GM18507 (cell line): Measurements from ENCODE around the gene MAP6.
A peak's percentile ranks its signal among the peaks of the same experiment; 100 is the strongest.
"Not testable (repeated sequence)": the region's sequence is repeated elsewhere in the genome, so short reads cannot be mapped to it uniquely, and the experiment has no call there.

Source experiments
- DNase-seq: peaks from one replicate; pipeline ENCODE4 v3.0.0; 2011; ENCODE audit warnings: low read depth; ENCODE audit not compliant: insufficient read length; ENCODE audit errors: extremely low spot score
- FAIRE-seq: peaks from 2 replicates; lab custom pipeline; 2011; peaks lifted over from hg19 to GRCh38; lab: Jason Lieb, UNC

MAP6 gene

DNA sequence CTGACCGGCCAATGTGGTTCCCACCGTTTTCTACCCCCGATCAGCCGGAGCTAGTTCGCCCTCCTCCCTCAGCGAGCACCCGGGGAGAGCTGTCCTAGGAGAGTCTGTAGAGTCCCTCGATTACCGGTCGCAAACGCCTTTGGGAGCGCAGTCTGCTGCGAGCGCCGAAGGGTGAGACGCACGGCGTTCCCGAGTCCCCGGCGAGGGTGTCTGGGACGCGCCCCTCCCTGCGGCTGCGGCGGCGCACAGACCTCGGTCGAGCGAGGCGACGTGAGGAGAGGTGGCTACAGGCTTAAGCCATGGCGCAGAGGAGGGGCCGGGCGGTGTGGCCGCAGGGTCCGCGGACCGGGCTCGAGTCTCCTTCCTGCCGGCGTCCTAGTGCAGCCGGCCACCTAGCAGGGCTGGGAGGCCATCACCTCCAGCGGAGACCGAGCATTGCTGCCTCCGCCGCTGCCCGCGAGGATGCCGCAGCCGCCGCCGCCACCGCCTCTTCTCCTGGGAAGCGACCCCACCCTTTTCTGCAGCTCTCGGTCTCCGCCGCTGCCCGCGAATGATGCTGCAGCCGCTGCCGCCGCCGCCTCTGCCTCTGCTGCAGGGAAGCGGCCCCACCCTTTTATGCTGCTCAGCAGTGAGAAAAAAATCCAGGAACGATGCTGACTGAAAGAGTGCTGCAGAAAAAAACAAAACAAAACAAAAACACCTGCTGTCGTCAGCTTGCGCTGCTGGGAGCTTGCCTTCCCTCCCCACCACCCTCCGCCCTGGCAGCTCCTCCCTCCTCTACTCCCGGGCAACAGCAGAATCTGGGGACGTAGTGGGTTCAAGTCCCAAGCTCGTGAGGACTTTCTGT lies at the start of gene MAP6:
Gene MAP6 (minus strand): TSS at position 588 of the 847 bp plus-strand sequence. CDS start 669 bp downstream, outside the sequence.
- no peak for DNase-seq
- no peak for FAIRE-seq

DNA sequence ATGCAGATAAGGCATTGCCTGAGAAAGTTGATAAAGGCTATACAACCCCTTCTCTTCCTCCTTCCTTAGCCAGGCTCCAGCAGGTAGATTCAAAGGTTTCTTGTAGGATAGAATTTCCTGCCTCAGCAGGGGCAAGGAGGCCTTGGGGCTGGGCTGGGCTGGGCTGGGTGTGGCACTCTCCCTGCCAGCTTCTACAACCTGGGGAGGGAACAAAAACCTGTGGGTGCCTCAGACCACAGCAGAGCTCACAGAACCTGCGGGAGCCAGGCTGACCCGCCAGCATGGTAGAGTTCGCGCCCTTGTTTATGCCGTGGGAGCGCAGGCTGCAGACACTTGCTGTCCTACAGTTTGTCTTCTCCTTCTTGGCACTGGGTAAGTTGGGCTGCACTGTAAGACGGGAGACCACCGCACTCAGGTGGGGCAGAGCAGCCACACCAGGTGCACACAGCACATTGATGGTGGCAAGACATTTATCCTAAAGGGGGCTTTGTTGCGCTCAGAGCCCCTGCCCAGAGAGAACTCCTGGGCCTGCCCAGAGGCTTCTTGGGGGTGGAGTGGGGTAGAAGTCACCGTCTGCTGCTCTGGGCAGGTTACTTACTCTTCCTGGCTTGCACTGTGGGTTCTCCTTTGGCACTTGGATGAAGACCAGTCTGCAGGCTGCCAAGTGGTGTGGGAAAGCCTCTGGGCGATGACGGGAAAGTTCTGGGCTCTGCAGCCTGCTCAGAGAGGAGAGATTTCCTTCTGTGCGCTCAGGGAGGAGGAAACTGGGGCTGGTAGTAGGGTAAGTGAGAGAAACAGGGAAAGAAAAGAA lies 49.0 kb upstream of the MAP6 start, which contains the start of gene MOGAT2:
Gene MOGAT2 (plus strand): TSS at position 231 of the 811 bp plus-strand sequence. CDS start 51 bp downstream, at position 282.
- DNase-seq (no peak), FAIRE-seq (no peak)

DNA sequence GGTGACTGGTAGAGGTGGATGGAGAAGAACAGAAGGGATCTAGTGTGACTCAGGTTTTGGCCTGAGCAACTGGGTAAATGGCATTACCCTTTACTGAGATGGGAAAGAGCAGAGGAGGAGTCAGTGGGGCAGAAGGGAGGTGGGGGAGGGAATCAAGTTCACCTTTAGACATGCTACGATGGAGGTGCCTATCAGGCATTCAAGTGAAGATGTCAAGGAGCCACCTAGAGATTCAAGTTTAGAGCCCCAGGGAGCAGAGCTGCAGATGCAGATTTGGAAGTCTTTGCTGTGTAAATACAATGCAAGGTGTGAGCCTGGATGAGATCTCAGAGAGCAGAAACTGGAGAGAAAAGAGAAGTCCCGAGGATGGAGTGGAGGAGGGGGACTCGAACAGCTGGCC lies 47.8 kb upstream of the MAP6 start:
- DNase-seq (no peak), FAIRE-seq (no peak)

DNA sequence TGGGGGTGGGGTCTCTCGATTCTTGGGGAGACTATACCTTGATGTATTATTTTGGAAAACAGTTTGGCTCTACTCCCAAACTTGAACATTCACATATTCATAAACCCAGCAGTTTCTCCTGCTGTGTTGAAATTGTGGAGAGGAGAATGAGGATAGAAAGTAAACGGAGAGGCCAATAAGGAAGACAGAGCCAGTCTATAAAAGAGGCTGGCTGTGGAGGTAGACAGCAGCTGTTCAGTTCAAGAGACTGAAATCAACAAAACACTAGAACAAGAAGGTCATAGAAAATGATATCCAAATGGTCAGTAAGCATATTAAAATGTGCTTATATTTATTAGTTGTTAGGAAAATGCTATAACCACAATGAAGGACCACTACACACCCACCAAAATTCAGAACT lies 46.9 kb upstream of the MAP6 start:
- no peak for DNase-seq
- FAIRE-seq, result no peak

DNA sequence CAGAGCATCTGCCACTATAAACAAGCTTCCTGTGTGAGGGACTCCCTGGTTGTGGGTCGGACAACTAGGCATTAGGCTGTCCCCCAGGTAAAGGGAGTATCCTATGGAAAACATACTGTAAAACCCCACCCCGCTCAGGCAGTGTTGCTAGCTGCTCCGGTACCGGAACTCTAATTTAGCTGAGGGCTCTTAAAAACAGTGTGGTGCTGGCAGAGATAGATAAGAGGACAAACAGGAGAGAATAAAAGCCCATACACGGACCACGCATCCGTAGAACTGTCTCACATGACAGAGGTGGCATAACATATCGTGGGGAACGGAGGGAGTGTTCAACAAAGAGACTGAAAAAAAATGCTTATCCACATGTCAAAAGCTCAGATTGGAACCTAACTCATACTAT lies 45.4 kb upstream of the MAP6 start:
- no peak for FAIRE-seq
- no peak for DNase-seq

DNA sequence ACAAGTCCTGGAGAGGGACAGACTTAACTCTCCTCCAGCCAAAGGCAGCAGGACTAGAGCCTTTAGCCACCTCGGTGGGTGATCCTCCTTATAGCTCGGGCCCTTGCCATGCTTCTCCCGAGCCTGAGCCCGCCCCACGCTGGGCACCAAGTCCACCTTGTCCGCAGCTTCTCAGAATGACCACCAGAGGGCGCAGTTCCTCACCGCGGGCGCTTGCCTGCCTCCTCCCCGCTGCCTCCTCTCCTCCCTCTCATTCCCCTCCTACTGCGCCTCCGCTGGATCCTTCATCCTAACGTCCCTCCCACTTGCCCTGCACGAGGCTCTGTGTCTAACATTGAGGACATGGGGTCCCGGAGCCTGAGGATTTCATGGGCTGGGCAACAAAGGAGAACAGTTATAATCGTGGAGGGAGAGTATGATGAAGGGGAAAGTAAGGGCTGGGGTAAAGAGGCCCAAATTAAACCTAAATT lies 37.5 kb upstream of the MAP6 start:
- peak; percentile 82 for FAIRE-seq
- DNase-seq, result peak; percentile 64

DNA sequence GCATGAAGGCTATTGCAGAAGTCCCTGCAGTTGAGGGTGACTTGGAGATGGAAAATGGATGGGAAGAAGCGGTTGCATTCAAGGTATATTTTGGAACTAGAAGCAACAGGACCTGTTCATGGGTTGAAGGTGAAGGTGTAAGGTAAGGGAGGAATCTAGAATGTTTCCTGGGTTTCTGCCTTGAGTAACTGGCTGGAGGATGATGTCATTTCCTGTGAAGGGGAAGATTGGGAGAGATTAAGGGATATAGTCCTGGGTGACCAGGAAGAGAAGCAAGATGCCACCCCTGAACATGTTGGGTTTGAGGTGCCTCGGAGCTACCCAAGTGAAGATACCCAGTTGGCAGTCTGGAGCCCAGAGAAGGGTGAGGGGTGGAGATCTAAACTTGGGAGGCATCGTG lies 36.7 kb upstream of the MAP6 start:
- DNase-seq (no peak), FAIRE-seq (no peak)

DNA sequence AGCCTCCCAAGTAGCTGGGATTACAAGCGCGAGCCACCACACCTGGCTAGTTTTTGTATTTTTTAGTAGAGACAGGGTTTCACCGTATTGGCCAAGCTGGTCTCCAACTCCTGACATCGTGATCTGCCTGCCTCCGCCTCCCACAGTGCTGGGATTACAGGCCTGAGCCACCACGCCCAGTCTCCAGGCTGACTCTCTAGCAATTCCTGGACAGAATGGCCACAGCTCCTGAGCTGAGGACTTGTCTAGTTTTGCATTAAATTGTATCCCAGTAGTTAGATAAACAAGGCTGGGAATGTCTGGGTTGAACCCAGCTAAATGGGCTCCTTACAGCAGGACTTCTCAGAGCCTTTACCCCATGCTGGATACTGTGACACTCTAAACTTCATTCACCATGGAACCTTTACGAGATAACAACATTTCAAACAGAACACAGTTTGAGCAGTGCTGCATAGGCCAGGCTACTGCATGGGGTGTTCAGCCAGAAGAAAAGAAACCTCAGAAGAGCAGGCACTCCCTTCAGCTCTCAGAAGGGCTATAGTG lies 34.9 kb upstream of the MAP6 start:
- FAIRE-seq (no peak), DNase-seq (no peak)

DNA sequence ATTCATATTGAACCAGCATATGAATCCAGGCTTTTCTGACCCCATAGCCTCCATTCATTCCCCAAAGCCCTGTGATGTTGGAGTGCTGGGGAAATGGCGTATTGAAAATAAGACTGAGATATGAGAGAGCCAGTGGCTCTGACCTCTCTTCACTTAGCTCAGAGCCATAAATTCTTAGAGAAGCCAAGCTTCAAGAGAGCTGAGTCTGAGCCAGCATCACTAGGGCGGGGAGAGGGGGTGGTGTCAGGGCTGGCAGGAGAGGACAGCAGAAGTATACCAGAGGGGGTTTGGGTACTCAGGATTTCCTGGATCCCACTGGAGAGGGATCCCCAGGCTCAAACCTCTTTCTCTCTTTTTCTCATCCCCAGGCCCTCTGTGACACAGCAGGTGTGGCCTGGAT lies 32.1 kb upstream of the MAP6 start:
- FAIRE-seq (no peak), DNase-seq (no peak)

DNA sequence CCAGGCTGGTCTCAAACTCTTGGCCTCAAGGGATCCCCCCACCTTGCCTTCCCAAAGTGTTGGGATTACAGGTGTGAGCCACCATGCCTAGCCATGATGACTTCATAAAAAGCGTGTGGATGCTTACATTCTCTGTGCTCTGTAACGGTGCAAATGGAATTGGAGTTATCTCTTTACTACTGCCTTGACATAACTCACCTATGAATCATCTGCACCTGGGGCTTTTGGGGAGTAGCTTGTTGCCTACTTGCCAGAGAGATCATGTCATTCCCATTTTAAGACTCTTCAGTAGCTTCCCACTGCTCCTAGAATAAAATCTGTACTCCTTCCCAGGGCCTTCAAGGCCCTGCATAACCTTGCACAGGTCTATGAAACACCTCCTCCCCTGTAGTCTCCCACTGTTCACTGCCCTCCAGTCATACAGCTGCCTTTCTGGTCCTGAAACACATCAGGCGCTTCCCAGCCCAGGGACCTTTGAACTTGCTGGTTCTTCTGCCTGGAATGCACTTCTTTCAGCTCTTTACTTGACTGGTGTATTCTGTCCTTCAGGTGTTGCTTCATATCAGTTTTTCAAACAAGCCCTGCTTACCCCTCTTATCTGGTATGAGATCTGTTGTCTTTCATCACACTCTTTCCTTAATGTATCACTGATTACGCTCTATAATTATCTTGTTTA lies 29.2 kb upstream of the MAP6 start:
- DNase-seq (no peak), FAIRE-seq (no peak)

DNA sequence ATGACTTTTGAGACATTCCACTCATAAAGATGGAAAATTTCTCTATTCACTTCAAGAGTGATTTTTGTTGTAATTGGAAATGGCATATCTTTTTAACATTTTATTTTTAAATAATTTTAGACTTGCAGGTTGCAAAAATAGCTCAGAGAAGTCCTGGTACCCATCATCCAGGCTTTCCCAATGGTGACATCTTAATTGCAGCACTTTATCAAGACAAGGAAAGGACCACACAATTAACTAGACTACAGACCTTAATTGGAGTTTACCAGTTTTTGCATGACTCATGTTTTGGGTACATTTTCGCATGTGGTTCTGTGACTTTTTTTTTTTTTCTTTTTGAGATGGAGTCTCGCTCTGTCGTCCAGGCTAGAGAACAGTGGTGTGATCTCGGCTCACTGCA lies 23.0 kb upstream of the MAP6 start:
- DNase-seq, result no peak
- no peak for FAIRE-seq

DNA sequence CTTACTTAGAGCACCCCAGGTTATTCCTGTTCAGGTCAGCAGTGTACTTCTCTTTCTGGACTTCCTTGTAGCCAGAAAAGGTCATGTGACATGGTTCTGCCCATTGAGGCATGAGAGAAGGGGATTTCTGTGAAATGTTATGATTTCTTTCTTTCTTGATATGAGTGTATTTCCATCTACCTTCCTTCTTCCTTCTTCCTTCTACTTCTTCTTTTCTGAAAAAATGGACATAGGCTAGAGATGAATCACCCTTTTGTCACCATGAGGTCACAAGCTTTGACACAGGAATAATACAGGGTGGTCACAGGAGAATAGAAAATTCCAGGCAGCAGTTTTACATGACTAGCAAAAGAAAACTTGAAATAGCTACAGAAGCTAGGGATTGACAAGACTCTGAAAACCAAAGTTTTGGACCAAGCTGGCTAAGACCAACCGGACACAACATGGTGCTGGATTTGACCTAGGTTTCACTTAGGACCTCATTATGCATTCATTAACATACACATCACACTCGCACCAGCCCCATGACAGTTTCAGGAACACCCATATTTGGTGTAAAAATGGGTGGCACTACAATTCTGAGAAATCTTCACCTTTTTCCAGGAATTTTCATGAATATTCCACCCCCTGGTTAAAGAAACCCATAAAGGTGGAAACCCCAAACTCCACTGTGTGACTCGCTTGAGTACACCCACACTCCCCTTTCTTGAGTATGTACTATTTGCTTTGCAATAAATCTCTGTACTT lies 21.2 kb upstream of the MAP6 start:
- DNase-seq, result no peak
- FAIRE-seq, result peak; percentile 82

DNA sequence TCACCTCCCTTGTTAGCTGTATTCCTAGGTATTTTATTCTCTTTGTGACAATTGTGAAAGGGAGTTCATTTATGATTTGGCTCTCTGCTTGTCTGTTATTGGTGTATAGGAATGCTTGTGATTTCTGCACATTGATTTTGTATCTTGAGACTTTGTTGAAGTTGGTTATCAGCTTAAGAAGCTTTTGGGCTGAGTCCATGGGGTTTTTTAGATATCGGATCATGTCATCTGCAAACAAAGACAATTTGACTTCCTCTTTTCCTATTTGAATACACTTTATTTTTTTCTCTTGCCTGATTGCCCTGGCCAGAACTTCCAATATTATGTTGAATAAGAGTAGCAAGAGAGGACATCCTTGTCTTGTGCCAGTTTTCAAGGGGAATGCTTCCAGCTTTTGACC lies 15.0 kb upstream of the MAP6 start:
- DNase-seq, FAIRE-seq: not testable (repeated sequence)

DNA sequence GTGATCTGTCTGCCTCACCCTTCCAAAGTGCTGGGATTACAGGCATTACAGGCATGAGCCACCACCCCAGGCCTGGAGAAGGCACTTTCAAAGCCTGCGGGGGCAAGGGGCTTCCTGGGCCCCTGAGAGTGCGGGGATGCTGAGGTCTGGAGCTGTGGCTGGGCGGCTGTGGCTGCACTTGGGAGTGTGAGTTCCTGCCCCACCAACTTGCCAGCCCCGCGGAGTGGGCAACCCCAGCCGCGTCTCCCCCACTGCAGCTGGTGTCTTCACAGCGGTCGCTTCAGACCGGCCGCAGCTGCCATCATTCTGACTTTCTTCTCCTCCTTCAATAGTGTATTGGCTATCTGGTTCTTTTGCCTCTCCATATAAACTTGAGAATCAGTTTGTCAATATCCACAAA lies 10.7 kb upstream of the MAP6 start:
- FAIRE-seq (no peak), DNase-seq (no peak)

DNA sequence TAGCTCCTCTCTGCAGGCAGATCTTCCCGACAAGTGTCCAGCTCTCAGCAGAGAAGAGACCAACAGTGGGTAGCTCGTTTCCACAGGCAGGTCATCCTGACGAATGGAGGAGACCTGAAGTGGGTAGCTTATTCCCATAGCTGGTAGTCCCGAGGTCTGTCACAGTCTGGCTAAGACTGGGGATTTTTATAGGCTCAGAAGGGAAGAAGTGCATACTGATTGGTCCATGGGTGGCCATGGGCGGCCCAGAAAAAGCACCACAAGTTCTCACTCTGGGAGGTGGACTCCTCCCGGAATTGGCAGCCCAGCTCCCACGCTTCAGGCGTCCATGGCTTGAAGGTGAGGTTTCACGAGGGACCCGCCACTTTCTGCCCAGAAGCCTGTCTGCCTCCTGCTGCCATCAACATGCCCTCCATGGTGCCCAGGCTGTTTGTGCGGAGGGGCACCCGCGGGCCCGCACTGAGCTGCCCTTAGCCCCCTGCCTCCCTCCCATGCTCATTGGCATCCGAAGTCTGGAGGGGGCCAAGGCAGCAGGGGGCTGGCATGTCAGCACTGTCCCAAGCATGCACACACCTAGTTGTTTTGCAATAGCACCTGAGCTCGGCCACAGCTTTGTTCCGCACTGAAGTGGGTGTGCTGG lies 9.9 kb upstream of the MAP6 start:
- DNase-seq, result no peak
- no peak for FAIRE-seq

DNA sequence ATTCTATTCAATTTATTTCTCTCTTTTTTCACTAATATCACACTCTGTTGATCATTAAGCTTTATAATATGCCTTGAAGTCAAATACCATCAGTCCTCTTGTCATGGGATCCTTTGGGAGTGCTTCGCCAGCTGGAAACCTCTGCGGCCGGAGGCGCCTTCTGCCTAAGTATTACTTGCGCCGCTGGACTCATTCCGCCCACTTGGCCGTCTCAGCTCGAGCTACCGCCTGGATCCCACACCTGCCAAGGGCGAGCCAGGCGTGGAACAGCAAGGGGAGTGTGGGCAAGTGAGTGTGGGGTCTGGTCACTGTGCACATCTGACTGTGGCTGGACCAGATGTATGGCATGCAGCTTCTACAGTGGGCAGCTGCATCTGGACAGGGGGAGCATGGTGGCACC lies 9.1 kb upstream of the MAP6 start:
- FAIRE-seq (no peak), DNase-seq (no peak)

DNA sequence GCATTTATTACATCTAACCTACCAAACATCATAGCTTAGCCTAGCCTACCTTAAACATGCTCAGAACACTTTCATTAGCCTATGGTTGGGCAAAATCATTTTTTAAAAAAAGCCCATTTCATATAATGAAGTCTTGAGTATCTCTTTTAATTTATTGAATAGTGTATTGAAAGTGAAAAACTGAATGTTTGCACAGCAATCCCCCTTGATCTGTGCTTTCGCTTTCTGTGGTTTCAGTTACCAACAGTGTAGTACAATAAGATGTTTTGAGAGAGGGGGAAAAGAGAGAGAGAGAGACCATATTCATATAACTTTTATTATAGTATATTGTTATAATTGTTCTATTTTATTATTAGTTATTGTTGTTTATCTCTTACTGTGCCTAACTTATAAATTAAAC lies 8.4 kb upstream of the MAP6 start:
- DNase-seq (no peak), FAIRE-seq (peak; percentile 58)

DNA sequence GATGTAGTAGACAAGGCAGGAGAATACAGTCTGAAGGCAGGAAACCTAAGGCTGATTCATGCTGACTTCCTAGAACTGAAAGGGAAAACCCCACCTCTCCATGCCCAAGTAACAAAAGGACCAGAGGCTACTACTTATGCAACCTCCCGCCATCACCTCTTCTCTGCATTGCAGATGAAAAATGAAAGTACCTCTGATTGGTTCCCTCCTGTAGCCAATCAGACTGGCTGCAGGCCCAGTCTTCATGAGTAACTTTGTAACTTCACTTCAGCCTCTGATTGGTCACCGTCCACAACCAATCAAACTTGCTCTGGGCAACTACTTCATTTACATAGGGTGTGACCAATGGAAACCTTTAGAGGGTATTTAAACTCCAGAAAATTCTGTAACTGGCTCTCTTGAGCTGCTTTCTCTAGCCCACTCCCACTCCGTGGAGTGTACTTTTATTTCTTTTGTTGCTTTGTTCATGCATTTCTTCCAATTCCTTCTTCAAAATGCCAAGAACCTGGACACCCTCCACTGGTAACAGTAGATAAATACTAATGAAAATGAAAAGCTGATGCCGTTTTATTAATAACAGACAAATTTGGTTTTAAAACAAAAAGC lies 5.2 kb upstream of the MAP6 start:
- no peak for DNase-seq
- no peak for FAIRE-seq
